Kidney capillary endothelial cell (primary cell): ENCODE results near the gene FOXF2.

Experiments used
- DNase-seq: peaks from one replicate; pipeline ENCODE4 v3.0.0-alpha.2; 2018; ENCODE audit warnings: low spot score

Gene FOXF2

GRCh38 chr6:1391800-1392309 is 2.5 kb downstream of the FOXF2 start:
- DNase-seq: no peak

- no peak for DNase-seq
These were observed 3.7 kb downstream of the FOXF2 start for GRCh38 chr6:1392813-1393640.

GRCh38 chr6:1393641-1394283 is 4.4 kb downstream of the FOXF2 start:
- no peak for DNase-seq

GRCh38 chr6:1394514-1395463 is 5.4 kb downstream of the FOXF2 start:
- no peak for DNase-seq

- no peak for DNase-seq
These were observed 6.1 kb downstream of the FOXF2 start for GRCh38 chr6:1395506-1395905.

- DNase-seq: no peak
These were observed 6.8 kb downstream of the FOXF2 start for GRCh38 chr6:1395941-1396908.

- peak; percentile 72 for DNase-seq
These were observed 7.8 kb downstream of the FOXF2 start for GRCh38 chr6:1396952-1397868.

GRCh38 chr6:1399085-1399780 is 9.9 kb downstream of the FOXF2 start:
- no peak for DNase-seq

- DNase-seq: no peak
These were observed 10.9 kb downstream of the FOXF2 start for GRCh38 chr6:1400126-1400850.

- no peak for DNase-seq
These were observed 13.0 kb downstream of the FOXF2 start for GRCh38 chr6:1402369-1402768.

- no peak for DNase-seq
These were observed 13.5 kb downstream of the FOXF2 start for GRCh38 chr6:1402868-1403267.

- DNase-seq: no peak
These were observed 14.7 kb downstream of the FOXF2 start for GRCh38 chr6:1403851-1404712.

GRCh38 chr6:1404713-1405098 is 15.3 kb downstream of the FOXF2 start:
- DNase-seq: no peak

GRCh38 chr6:1405221-1405620 is 15.8 kb downstream of the FOXF2 start:
- DNase-seq: no peak

GRCh38 chr6:1406306-1407072 is 17.1 kb downstream of the FOXF2 start:
- DNase-seq: no peak

GRCh38 chr6:1407499-1407990 is 18.2 kb downstream of the FOXF2 start:
- DNase-seq: no peak
